Measurements from ENCODE around the gene CLEC10A.
"Not testable (repeated sequence)": the region's sequence is repeated elsewhere in the genome, so short reads cannot be mapped to it uniquely, and the experiment has no call there.

CLEC10A gene

DNA sequence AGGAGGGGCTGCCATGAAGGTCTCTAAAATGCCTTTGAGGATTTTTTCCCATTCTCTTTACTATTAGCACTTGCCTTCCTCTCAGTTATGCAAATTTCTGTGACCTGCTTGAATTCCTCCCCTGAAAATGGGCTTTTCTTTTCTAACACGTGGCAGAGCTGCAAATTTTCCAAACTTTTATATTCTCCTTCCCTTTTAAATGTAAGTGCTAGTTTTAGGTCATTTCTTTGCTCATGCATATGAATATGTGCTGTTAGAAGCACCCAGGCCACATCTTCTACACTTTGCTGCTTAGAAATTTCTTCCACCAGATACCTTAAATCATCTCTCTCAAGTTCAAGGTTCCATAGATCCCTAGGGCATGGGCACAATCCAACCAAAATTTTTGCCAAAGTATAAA lies 11.8 kb downstream of the CLEC10A start:
- no peak for DNase-seq

DNA sequence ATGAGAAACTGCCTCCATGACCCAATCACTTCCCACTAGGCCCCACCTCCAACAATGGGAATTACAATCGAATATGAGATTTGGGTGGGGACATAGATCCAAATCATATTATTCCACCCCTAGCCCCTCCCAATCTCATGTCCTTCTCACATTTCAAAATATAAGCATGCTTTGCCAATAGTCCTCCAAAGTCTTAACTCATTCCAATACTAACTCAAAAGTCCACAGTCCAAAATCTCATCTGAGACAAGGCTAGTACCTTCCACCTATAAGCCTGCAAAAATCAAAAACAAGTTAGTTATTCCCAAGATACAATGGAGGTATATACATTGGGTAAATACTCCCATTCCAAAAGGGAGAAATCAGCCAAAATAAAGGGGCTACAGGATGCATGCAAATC lies 12.9 kb downstream of the CLEC10A start:
- DNase-seq: no peak

DNA sequence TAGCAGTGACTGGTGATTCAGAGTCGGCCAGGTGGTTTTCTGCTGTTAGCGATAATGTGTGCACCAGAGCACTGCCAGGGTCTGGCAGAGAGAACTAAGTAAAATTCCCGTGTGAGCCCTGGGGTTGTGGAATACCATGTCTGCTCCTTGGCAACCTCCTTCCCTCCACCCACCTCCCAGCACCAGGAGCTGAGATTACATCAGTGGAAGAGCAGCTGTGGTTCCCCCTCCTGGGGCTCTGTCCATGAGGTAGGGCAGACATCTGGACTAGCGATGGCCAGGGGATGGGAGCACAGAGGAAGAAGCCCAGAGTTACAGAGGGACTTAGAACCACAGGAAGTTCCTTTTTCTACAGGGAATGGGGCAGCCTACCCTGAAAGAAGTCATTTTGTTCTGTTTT lies 15.8 kb downstream of the CLEC10A start:
- no peak for DNase-seq

DNA sequence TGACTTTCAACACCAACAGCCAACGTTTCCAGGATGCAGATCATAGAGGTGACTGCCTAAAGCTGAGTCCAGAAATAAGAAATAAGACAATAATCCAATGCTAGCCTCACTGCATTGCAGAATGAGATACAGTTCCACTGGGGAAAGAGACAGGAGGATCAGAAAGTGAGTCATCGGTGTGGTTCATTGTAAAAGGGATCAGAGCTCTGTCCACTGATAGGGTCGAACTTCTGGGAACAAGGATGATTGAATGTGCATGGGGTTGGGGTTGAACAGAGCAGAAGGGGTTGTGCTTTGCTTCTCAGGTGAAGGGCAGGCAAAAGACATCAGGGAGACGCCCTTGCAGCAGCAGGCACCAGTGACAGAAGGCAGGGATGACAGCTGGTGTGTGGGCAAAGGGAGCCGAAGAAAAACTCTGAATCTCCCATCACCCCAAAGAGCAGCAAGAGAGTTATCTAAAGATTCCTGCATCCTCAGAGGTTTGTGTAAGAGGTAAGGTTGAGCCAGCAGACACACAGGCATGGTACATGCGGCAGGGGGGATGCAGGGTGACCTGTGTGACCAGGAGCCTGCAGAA lies 16.4 kb downstream of the CLEC10A start:
- DNase-seq: no peak

DNA sequence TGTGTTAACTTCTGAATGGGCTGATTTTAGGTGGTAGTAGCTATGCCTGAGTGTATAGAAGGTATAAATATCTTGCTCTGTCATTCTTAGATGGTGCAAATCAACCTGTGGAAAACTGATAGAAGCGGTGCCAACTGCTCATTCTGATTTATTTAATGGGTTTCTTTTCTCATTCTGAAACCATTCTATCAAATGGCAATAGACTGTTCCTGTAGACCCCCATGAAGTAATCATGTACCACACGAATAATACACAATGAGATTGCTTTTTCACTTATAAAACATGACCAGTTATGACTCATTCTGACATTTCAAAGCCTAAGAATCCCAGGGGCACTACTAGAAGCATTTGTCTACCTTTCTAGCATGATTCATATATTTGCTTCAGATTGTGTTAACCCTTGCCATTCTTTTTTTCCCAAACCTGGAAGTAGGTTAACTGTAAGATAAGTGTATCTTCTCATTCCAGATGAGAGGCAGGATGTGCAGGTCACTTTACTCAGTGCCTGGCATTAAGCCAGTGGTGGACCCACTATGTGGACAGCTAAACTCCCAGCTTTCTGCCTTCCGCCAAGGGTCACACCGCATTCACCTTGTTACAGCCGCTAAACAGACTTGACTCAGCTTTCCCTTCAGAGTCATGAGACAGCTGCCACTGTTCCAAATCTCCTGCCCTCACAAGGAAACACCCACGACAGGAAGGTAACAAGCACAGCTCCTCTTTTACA lies 19.7 kb downstream of the CLEC10A start:
- no peak for DNase-seq

DNA sequence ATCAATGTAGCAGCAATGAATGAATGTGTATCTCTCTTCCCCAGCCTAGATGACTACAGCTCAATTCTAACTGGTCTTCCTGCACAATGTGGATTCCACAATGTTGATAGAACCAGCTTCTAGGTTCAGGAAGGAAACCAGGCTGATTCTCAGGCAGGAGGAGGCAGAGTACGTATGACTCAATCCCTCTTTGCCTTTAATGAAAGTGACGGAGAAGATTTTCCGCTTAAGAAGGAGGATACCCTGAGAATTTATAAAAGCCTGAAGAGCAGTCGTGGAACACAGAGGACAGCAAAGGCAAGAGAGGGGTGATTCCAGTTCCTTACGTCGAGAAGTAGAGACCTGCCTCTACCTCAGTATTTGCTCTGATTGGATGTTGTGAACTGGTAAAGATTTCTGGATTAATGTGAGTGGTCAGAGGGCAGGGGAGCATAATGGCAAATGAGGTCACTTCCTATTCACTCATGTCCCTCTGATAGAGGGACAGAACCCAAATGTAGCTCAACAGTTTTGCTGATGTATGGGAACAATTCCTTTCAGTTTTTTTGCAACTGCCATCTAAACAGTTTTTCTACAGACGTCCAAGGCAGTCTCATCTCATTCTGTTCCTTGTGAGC lies 21.1 kb downstream of the CLEC10A start:
- DNase-seq: no peak

DNA sequence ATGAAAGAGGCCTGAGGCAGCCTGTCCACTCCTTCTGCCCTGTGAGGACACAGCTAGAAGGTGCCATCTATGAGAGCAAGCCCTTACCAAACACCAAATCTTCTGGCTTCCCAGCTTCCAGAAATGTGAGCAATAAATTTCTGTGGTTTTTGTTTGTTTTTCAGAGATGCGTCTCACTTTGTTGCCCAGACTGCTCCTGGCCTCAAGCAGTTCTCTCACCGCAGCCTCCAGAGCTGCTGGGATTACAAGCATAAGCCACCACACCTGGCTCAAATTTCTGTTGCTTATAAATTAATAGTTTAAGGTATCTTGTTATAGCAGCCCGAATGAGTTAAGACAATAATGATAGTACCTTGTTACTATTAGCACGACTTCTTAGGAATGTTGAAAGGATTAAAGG lies 23.7 kb downstream of the CLEC10A start:
- no peak for DNase-seq

DNA sequence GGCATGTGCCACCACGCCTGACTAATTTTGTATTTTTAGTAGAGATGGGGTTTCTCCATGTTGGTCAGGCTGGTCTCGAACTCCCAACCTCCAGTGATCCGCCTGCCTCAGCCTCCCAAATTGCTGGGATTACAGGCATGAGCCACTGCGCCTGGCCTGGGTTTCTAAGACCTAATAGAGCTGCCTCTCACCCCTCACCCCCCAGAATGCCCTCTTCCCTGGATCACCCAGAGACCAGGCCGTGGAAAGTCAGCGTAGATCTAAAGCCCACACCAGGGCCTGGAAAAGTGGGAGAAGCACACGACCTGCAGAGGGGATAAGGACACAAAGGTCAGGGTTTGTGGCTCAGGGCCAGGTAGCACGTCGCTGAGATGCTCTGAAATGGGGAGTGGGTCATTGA lies 29.5 kb downstream of the CLEC10A start:
- not testable (repeated sequence) for DNase-seq

DNA sequence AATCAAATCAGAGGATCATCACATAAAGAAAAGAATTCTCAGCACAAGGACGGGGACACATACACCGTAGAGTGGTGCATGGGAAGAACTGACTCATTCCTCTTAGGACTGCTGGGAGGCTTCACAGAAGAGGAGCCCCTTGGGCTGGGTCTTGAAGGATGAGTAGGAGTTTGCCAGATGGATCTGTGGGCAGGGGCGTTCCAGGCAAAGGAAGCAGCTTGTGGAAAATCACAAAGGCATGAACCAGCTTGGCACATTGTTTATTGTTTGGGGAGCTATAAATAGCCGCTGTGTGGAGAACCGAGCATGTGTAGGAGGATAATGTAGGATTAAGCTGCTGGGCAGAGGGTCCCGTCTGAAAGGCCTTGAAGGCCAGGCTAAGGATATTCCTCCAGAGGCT lies 31.1 kb downstream of the CLEC10A start:
- no peak for DNase-seq

DNA sequence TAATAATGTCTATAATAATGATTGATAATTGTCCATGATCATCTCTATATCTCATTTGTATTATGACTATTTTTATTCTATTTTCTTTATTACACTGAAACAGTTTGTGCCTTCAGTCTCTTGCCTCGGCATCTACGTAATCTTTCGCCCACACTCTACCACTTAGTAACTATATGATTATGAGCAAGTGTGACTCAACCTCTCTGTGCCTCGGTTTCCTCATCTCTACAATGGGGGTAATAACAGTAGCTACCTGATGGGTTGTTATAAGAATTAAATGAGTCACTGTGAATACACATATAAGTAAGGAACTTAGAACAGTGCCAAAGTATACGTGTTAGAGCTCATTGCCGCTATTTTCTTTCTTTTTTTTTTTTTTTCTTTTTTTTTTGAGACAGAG lies 32.5 kb downstream of the CLEC10A start:
- DNase-seq: no peak

DNA sequence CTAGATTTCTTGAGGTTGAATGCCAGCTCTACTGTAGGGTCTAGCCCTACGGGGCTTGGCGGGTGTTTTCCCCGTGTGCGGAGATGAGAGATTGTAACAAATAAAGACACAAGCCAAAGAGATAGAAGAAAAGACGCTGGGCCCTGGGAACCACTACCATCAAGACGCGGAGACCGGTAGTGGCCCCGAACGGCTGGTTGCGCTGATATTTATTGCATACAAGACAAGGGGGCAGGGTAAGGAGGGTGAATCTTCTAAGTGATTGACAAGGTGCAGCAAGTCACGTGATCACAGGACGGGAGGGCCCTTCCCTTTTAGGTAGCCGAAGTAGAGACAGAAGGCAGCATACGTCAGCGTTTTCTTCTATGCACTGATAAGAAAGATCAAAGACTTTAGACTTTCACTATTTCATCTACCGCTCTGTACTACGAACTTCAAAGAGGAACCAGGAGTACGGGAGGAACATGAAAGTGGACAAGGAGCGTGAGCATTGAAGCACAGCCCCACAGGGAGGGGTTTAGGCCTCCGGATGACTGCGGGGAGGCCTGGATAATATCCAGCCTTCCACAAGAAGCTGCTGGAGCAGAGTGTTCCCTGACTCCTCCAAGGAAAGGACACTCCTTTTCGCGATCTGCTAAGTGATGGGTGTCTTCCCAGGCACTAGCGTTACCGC lies 33.2 kb downstream of the CLEC10A start:
- not testable (repeated sequence) for DNase-seq

DNA sequence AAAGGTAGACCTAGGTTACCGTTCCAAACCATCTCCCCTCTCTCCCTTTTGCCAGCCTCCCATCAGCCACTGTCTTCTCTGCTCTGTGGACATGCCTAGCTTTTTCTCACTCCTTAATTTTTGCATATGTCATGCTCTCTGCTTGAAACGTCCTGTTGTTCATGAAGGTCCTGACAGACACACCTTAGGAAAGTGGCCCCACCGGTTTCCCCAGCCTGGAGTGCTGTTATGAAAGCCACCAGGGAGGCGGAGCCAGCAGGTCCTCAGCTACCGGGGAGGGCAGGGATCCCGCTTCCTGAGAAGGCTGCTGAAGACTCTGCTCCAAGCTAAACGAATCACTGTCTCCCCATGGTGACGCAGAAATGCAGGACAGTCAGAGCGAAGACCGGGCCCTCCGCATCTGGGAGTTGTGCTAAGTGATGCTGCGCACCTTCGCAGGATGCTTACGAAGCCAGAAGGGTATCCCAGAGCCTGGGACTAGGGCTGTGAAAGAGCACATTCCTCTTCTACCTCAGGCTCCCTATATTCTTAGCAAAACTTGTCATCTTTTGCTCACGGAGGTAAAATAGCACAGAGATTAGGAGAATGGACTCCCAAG lies 33.8 kb downstream of the CLEC10A start:
- no peak for DNase-seq

DNA sequence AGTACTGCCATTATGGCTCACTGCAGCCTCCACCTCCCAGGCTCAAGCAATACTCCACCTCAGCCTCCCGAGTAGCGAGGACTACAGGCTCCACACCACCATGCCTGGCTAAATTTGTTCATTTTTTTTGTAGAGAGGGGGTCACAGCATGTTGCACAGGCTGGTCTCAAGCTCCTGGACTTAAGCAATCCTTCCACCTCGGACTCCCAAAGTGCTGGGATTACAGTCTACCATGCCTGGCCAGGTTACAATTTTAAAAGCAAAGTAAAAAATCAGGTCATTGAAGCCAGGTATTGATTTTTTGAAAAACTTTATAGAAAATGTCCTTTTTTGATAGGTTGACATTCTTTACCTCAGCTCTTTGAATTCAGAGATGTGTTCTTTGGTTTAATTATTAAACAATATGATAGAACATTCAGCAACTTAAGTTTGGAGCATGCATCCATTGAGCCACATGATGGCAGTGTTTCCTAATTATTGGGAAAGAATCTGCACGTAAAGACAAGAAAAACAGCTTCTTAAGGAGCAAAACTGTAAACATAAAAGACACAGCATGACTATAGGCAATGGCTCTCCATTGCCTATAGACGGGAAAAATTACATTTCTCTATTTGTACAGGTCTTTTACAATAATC lies 34.4 kb downstream of the CLEC10A start:
- no peak for DNase-seq

DNA sequence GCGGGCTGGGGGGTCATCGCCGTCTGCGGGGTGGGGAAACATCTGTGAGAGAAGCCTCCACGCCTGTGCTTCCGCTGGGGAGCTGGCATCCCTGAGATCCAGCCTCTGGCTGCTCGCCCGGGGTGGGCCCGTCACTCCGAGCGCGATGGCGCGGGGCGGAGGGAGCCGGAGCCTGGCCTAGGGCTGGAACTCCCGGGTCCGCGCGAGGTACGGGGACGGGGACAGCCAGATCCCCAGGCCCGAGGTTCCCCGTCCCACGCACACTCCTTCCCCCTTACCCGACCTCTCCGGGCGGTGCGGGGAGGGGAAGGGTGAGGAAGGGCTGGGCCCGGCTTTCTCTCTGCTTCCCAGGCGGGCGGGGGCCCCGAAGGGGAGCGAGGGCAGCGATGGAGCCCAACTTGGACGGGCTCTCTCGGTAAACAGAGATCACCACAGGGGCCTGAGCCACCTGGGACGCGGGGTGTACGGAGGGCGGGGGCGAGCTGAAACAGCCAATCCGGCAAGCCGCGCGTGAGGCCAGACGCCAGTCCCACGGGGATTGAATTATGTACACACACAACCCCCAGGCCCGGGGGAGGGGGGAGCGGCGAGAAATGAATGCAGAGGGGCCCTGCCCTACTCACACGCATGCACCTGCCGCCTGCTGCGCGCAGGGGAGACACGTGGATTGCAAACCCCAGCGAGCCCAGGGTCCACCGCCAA lies 36.4 kb downstream of the CLEC10A start, which contains the start of gene SLC16A11:
Gene SLC16A11, minus strand, starts transcription at position 596 of the 702 bp plus-strand sequence. Its CDS starts 579 bp downstream, at position 17.
- peak; percentile 18 for DNase-seq

DNA sequence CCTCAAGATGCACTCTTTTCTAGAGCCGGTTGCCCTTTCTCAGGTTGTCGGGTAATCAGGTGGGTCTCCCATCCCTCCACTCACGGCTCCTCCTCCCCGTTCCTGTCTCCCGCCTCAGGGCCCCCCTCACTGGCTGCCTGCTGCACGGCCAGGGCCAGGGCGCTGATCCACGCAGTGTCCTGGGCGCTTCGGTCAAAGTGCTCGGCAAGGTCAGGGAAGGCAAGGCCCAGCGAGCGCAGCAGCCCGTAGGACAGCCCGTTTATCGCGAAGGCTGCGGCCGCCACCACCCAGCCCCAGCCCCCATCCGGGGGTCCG lies 36.9 kb downstream of the CLEC10A start:
- DNase-seq: no peak

DNA sequence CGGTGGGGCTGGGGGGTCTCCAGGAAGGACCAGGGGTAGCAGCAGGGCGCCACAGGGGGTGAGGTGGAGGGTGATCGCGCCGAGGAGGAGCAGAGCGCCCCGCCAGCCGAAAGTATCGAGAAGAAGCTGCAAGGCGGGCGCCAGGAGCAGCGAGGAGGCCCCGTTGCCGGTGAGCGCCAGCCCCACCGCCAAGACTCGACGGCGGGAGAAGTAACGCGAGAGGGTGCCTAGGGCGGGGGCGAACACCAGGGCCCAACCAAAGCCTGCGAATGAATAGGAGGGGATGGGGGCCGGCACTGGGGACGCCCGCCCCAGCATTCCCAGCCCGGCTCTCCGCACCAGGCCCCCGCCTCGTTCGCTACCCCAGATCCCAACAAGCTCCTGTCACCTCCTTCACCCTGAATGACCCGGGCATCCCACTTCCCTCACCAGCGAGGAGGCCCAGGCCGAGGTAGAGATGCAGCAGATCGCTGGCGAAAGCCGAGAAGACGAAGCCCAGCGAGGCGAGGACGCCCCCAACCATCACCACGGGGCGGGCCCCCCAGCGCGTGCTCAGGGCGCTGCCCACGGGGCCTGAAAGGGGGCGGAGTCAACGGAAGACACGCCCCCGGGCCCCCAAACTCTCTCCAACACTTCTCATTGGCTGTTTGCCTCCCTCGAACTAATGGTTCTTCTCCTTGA lies 37.4 kb downstream of the CLEC10A start:
- DNase-seq: peak; percentile 29

DNA sequence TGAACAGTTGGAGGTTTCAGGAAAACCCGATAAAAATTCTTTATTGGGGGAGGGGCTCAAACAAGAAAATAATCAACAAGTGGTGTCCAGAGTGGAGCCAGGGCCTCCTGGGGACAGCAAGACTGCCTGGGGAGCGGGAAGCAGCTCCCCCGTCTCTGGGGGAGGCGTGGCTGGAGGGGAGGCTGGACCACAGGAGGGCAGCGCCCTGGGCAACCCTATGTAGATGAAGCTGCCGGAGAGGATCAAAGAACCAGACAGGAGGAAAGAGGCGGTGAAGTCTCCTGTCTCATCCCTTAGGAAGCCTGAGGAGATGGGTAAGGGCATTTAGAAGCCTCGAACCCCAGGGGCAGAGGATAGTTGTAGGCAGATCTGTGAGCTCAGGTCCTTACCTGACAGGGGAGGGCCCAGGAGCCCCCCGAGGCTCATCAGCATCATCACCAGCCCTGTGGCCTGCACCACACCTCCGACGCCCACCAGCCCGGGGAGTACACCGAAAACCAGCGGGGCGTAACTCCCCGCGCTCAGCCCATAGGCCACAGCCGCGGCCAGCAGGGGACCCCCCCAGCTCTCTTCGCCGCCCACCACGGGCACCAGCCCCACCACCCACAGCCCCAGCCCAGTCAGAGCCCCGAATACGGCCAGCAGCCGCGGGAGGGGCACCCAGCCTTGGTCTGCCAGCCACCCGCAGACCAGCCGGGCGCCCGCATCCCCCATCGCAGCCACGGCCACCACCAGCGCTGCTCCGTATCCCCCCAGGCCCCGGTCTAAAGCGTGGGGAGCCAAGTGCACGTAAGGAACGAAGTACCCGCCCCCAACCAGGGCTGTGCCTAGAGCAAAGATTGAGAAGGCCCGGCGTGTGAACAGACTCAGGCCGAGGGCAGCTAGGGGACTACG lies 38.2 kb downstream of the CLEC10A start:
- peak; percentile 27 for DNase-seq

DNA sequence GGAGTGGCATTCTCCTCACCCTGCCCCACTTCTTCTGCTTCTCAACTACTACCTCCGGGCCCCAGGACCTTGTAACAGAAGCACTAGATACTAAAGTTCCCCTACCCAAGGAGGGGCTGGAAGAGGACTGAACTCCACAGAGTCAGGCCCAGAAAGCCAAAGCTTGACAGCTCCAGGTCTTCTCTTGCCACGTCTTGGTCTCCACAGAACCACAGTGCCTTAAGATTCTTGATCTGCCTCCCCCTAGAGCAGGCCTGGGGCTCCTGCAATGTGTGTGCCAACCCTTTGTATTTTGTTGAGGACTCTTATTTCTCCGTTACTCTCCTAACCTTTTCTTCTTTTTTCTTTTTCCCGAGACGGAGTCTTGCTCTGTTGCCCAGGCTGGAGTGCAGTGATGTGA lies 40.2 kb downstream of the CLEC10A start:
- DNase-seq: no peak

DNA sequence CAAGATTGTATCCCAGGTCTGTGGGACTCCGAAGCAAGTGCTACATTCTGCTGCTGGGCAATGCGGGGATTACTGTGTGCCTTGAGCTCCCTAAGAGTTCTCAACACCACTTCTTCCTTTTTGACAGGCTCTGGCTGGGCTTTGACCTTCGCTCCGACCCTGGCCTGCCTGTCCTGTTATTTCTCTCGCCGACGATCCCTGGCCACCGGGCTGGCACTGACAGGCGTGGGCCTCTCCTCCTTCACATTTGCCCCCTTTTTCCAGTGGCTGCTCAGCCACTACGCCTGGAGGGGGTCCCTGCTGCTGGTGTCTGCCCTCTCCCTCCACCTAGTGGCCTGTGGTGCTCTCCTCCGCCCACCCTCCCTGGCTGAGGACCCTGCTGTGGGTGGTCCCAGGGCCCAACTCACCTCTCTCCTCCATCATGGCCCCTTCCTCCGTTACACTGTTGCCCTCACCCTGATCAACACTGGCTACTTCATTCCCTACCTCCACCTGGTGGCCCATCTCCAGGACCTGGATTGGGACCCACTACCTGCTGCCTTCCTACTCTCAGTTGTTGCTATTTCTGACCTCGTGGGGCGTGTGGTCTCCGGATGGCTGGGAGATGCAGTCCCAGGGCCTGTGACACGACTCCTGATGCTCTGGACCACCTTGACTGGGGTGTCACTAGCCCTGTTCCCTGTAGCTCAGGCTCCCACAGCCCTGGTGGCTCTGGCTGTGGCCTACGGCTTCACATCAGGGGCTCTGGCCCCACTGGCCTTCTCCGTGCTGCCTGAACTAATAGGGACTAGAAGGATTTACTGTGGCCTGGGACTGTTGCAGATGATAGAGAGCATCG lies 41.8 kb downstream of the CLEC10A start:
- DNase-seq: no peak

Data from activated gamma-delta T cell (primary cell).